Activated T-cell treated with anti-CD3 and anti-CD28 coated beads, Interleukin-2, amount 50 U/mL, for 48 hours (primary cell): ENCODE data around the gene WDCP.
"Not testable (repeated sequence)": the region's sequence is repeated elsewhere in the genome, so short reads cannot be mapped to it uniquely, and the experiment has no call there.

Experiments
- DNase-seq, 2 experiments: peaks; one replicate each; pipeline ENCODE4 v3.0.0-alpha.2; 2020

The WDCP gene

DNA sequence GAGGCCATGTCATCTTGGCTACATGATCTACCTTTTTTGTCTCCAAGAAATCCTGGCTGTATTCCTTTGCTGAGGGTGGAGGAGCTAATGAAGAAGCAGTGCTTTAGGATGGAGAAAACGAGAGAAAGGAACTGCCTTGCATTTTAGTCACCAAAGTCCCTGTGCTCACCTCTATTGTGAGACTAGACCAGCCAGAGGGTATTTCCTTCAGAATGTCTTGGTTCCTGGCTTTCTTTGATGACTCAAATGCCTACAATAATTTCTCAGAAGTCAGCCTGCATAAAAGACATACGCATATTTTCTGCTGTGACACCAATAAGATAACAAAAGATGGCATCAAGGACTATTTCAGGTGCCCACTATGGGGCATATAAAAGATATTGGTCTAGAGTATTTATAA lies 18.1 kb upstream of the WDCP start:
- DNase-seq = no peak

GRCh38 chr2:24058564-24059271 lies 11.5 kb upstream of the WDCP start:
- no peak for DNase-seq

DNA sequence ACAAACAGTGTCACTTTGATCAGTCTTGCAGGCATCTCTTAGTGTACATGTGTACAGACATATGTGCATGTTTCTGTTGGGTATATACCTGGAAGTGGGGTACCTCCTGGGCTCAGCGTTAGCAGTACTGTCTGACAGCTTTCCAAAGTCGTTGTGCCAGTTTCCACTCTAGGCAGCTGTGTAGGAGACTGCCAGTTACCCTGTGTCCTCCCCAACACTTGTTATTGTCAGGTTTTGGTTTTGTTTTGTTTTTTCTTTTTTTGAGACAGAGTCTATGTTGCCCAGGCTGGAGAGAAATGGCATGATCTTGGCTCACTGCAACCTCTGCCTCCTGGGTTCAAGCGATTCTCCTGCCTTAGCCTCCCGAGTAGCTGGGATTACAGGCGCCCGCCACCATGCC lies 8.6 kb upstream of the WDCP start:
- no peak for DNase-seq

DNA sequence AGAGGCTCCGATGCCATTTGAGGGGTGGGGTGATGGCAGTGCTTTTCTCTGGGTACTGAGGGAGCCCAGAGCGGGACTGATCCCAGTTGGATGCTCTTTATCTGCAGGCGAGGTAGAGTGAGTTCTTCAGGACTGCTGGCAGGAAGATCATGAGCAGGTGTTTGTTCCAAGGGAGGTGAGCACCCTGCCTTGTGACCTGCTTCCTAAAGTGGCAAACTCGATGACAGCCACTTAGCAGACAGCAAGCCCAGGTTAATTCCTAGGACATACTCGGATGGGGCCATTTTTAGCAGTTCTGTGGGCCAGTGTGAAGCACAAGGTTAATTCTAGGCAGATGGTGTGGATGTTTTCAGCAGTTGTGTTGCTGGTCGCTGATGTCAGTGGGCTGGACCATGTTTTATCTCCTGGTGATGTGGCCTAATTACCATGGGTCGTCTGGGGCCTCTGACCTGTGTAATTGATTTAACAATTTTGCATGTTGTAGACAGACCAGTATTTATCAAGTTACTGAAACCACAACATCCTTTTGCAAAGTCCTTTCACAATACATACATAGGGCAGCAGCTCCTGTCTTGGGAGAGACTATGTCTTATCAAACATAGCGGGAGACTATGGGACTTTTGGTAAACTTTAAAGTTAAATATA lies 7.3 kb upstream of the WDCP start:
- DNase-seq = no peak

DNA sequence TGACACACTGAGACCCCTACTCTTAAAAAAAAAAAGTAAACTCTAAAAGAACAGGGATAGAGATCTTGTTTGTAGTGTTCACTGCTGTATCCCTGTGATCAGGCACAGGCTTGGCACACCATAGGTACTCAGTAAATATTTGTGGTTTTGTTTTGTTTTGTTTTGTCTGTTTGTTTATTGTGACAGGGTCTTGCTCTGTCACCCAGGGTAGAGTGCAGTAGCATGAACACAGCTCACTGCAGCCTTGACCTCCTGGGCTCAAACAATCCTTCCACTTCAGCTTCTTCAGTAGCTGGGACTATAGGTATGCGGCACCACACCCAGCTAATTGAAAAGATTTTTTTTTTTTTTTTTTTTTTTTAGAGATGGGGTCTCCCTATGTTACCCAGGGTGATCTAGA lies 5.8 kb upstream of the WDCP start:
- no peak for DNase-seq

- no peak for DNase-seq
Observed at GRCh38 chr2:24051833-24052232, 4.6 kb upstream of the WDCP start.

DNA sequence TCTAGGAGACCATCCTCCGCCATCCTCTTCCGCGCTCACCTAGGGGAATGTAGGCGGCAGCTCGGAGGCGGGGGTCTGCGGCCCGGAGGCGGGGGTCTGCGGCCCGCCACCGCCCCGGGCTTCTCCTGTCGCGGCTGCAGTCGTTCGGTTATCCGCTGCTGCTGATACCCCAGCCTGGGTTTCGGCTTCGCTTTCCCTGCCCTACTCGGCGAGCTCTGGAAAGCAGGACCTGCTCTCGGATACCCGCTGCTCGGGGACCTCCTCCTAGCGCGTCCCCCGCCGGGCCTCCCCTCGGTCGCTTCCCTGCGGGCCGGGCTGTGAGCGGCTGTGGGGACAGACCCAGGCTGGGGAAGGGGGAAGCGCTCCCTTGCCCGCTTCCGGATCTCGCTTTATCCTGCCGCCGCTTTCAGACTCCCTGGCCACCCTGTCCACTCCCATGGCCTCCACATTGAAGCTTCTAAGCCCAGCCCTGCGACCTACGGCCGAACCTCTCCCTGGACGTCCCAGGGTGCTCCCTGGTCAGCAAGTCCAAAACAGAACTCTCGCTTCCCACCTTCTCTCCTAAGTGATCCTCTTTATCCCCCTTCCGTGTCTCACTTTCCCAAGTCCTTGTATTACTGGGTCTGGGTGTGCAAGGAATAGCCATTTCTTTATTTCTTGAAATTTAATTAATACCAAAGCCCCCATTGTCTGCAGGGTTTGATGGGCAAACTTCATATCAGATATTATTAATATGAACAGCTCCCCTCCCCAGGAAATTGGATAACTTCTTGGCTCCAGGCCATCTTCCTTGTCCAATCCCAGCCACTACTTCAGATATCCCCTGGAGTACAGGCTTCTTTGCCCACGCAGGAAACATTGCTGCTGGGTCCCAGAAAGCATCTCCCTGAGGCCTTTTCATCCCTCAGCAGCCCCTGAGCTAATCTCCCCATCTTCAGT lies 3.1 kb upstream of the WDCP start:
- DNase-seq = peak; percentile 24 to 36

GRCh38 chr2:24049485-24050021 lies 2.4 kb upstream of the WDCP start, which contains the start of gene FKBP1B:
FKBP1B (plus strand) TSS chr2:24049741; CDS start chr2:24049850, 109 bp downstream.
- peak; percentile 67 to 75 for DNase-seq

DNA sequence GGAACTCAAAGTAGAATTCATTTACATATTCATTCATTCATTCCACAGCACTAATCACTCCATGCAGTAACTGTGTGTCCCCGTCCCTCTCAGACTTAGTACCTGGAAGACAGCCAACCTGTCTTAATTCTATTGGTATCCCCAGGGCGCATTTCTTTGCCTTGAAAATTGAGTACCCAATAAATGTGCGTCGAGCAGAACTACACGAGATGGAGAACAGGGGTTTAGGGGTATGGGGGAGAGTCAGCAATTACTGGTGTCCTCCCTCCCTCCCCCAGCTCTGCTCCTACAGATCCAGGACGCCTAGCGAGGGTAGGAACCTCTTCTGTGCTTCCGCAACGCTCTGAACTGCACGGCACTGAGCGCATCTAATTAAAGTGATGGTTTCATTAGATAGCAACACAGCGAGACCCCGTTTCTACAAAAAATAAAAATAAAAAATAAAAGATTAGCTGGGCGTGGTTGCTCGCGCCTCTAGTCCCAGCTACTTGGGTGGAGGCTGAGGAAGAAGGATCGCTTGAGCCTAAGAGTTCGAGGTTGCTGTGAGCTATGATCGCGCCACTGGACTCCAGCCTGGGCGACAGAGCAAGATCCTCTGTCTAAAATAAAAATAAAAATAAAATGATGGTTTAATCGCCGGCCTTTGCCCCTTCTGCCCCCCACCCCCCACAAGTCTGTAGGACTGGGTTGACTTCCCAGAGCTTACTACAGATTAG lies 1.7 kb upstream of the WDCP start:
- DNase-seq = no peak

- no peak for DNase-seq
Observed at GRCh38 chr2:24047703-24048033, 477 bp upstream of the WDCP start.

DNA sequence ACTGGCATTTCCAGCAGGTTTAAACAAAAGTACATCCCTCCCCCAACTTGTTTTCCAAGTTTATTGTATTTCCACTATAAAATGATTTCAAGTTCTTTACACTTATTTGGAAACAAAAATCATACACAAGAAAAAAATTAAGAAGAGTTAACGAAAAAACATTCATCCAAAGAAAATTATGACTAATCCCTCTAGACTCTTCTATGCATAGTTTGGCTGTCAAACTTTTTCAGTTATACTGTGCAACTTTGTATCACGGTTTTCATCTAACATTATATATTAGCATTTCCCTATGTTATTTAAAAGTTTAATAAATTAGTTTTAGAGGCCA lies 627 bp downstream of the WDCP start:
- DNase-seq = no peak

DNA sequence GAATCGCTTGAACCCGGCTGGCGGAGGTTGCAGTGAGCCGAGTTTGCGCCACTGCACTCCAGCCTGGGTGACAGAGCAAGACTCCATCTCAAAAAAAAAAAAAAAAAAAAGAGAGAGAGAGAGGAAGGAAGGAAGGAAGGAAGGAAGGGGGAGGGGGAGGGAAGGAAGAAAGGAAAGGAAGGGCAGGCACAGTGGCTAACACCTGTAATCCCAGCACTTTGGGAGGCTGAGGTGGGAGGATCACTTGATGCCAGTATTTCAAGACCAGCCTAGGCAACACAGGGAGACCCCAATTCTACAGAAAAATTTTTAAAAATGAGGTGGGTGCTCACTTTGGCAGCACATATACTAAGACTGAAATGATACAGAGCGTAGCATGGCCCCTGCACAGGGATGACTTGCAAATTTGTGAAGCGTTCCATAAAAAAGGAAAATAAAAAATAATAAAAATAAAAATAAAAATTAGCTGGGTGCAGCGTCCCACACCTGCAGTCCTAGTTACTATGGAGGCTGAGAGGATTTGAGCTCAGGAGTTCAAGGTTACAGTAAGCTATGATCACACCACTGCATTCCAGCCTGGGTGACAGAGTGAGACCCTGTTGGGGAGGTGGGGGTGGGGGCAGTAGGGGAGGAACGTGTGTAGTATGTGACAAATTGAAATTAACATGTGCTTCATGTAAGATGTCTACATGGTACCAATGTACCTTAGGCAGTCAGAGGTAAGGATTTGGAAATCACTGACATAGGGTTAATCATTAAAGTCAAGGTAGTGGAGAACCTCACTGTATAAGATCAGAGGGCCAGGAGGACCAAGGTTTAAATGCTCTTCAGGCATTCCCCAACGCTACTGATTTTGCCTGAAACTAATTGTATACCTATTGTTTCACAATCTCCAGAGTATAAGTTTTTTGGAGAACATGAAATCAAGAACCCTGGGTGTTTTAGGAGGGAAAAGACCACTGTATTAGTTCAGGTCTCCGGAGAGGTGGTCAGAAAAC lies 1.4 kb downstream of the WDCP start:
- no peak for DNase-seq

DNA sequence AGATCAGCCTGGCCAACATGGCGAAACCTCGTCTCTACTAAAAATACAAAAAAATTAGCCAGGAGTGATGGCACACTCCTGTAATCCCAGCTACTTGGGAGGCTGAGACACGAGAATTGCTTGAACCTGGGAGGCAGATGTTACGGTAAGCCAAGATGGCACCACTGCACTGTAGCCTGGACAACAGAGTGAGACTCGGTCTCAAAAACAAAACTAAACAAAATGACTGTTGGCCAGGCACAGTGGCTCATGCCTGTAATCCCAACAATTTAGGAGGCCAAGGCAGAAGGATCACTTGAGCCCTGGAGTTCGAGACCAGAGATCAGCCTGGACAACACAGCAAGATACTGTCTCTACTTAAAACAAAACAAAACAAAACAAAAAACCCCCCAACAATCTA lies 4.1 kb downstream of the WDCP start:
- DNase-seq = not testable (repeated sequence)

DNA sequence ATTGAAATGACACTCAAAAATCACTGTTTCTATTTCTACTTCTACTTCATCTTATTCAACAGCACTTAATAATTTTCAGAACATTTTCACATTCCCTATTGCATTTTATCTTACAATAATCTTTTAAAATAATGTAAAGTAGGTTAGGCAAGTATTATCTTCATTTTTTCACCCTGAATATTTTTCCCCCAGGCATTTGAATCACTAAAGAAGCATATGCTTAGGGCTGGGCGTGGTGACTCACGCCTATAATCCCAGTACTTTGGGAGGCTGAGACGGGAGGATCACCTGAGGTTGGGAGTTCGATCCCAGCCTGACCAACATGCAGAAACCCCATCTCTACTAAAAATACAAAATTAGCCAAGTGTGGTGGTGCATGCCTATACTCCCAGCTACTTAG lies 6.7 kb downstream of the WDCP start:
- no peak for DNase-seq

- no peak for DNase-seq
Observed at GRCh38 chr2:24038786-24039499, 8.2 kb downstream of the WDCP start.

DNA sequence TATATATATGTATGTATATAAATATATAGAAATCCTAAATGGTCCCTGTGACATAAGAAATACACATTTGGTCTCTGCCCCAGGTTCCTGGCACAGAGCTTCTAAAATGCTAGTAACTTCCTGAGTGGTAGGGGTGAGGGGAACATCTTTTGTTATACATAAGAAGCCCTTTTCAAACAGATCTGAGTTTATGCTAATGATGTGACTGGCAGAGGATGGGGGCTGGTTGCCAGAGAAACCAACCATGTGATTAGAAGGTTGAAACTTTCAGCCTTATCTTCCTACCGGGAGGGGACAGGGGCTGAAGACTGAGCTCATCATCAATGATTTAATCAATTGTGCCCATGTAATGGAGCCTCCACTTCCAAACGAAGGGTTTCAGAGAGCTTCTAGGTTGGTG lies 21.0 kb downstream of the WDCP start:
- DNase-seq = no peak

DNA sequence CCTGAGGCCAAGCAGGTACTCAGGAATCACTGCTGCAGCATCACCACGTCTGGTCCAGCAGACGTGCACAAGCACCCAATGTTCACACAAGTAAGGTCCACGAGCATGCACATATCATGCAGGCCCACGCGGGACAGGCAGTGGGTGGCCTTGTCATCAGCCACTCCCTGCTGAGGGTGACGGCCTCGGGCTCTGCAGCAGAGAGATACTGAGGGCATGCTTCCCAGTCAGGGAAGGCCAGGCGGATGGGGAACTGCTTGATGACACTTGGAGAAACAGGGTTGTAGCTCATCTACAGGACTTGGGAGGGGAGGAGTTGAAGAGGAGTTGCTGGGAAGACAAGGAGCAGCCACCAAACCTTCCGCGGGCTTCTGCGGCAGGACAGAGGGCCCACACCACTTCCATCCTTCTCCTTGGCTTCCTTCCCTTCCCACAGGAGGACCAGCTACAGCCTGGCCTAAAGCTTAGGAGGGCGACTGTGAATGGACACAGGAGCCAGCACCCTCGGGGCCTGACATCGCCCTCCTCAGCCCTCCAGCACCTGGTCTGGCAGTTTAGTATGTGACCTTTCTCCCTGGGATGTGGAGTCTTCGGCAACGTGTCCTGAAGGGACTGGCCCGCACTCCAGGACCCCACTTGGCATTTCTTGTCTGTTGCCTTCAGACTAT lies 22.1 kb downstream of the WDCP start:
- no peak for DNase-seq

DNA sequence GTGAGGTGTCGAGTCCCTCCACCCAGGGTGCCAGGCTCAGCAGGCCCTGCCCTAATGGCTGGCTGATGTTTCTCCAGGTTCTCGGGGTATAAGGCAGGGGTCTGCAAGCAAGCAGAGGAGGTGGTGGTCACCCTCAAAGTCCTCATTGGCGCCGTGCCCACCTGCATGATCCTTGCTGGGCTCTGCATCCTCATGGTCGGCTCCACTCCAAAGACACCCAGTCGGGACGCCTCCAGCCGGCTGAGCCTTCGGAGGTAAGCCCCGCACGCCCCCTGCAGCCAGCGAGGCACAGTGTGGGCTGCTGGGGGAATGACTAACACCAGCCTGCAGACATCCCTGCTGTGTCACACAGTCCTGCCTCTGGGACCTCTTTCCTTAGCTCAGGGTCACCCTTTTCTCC lies 23.2 kb downstream of the WDCP start:
- no peak for DNase-seq

DNA sequence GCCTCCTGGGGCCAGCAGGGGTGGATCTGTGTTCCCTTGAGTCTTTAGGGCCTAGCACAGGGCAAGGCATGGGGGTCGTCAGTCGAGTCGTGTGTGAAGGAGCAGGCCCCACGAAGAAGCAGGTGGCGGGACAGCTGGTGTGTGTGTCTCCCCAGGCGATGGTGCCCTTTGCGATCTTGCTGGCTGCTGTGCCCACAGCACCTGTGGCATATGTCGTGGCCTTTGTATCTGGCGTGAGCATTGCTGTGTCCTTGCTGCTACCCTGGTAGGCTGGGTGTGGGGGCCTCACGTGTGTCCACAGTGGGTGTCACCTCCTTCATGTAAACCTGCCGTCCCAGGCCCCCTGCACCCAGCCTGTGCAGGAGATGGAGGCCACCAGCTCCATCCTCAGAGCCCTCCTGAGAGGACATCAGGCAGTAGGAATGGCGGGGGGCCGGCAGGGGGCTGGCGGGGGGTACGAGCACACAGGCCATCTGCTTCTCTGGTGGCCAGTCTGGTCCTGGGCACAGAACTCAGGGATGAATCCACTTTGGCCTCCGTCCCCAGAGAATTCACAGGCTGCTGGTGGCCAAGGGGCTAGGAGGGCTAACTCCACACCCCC lies 24.1 kb downstream of the WDCP start:
- no peak for DNase-seq
